GM19324 (cell line): ENCODE results near the gene SLC25A21.

ENCODE experiments used
- ATAC-seq: cut with Tn5 transposase; IDR thresholded peaks from one replicate; pipeline ENCODE4 v1.9.1; 2021; ENCODE audit warnings: mild to moderate bottlenecking, moderate library complexity; ENCODE audit not compliant: unreplicated experiment, low FRiP score

SLC25A21 gene

GRCh38 chr14:36658123-36659009 lies 514.0 kb downstream of the SLC25A21 start:
- ATAC-seq, result no peak

GRCh38 chr14:36657399-36658122 lies 514.8 kb downstream of the SLC25A21 start:
- no peak for ATAC-seq

- ATAC-seq, result no peak
These were observed 515.6 kb downstream of the SLC25A21 start for GRCh38 chr14:36656687-36657398.

GRCh38 chr14:36655963-36656686 lies 516.3 kb downstream of the SLC25A21 start:
- no peak for ATAC-seq

- no peak for ATAC-seq
These were observed 516.8 kb downstream of the SLC25A21 start for GRCh38 chr14:36655571-36655962.

GRCh38 chr14:36654794-36655381 lies 517.5 kb downstream of the SLC25A21 start:
- ATAC-seq, result no peak

GRCh38 chr14:36653962-36654793 lies 518.2 kb downstream of the SLC25A21 start:
- no peak for ATAC-seq

GRCh38 chr14:36653413-36653812 lies 519.0 kb downstream of the SLC25A21 start:
- ATAC-seq, result no peak

GRCh38 chr14:36652542-36653201 lies 519.7 kb downstream of the SLC25A21 start:
- no peak for ATAC-seq

GRCh38 chr14:36649872-36650650 lies 522.3 kb downstream of the SLC25A21 start:
- ATAC-seq, result no peak

- no peak for ATAC-seq
These were observed 524.3 kb downstream of the SLC25A21 start for GRCh38 chr14:36647824-36648753.

GRCh38 chr14:36647417-36647823 lies 525.0 kb downstream of the SLC25A21 start:
- ATAC-seq, result no peak

- ATAC-seq, result no peak
These were observed 525.6 kb downstream of the SLC25A21 start for GRCh38 chr14:36646664-36647416.

- no peak for ATAC-seq
These were observed 538.8 kb downstream of the SLC25A21 start for GRCh38 chr14:36633580-36633979.
